Activated CD4-positive, CD25-positive, alpha-beta regulatory T cell treated with anti-CD3 and anti-CD28 coated beads, Interleukin-2, amount 50 U/mL, for 24 hours (primary cell): ENCODE data around the gene LTBP1.

ENCODE experiments used
- ATAC-seq, 2 donors: fragments of 150-1000 bp; cut with Tn5 transposase; one replicate each; pipeline ENCODE4 v1.10.0; 2021; ENCODE audit warnings: mild to moderate bottlenecking in 1 of 2, moderate library complexity in 1 of 2

The LTBP1 gene

GRCh38 chr2:33083699-33084387 lies 137.1 kb downstream of the LTBP1 start:
- ATAC-seq: no peak

GRCh38 chr2:33084433-33084832 lies 137.7 kb downstream of the LTBP1 start:
- no peak for ATAC-seq

- no peak for ATAC-seq
Measured at GRCh38 chr2:33085646-33086045, 138.9 kb downstream of the LTBP1 start.

- no peak for ATAC-seq
Measured at GRCh38 chr2:33086400-33087015, 139.8 kb downstream of the LTBP1 start.

- no peak for ATAC-seq
Measured at GRCh38 chr2:33090553-33091134, 143.9 kb downstream of the LTBP1 start.

GRCh38 chr2:33091541-33092123 lies 144.9 kb downstream of the LTBP1 start:
- no peak for ATAC-seq

GRCh38 chr2:33093283-33093993 lies 146.7 kb downstream of the LTBP1 start:
- no peak for ATAC-seq

- ATAC-seq: no peak
Measured at GRCh38 chr2:33094303-33094702, 147.6 kb downstream of the LTBP1 start.

- ATAC-seq: no peak
Measured at GRCh38 chr2:33099989-33100388, 153.2 kb downstream of the LTBP1 start.

GRCh38 chr2:33100921-33101320 lies 154.2 kb downstream of the LTBP1 start:
- ATAC-seq: no peak

GRCh38 chr2:33104052-33104623 lies 157.4 kb downstream of the LTBP1 start:
- no peak for ATAC-seq

- no peak for ATAC-seq
Measured at GRCh38 chr2:33104726-33105125, 158.0 kb downstream of the LTBP1 start.

- ATAC-seq: no peak
Measured at GRCh38 chr2:33106115-33106514, 159.4 kb downstream of the LTBP1 start.

- ATAC-seq: no peak
Measured at GRCh38 chr2:33107690-33108482, 161.1 kb downstream of the LTBP1 start.

GRCh38 chr2:33108483-33109443 lies 162.0 kb downstream of the LTBP1 start:
- ATAC-seq: no peak

- ATAC-seq: no peak
Measured at GRCh38 chr2:33110461-33110860, 163.7 kb downstream of the LTBP1 start.

GRCh38 chr2:33111002-33111446 lies 164.3 kb downstream of the LTBP1 start:
- no peak for ATAC-seq

GRCh38 chr2:33115196-33115595 lies 168.4 kb downstream of the LTBP1 start:
- no peak for ATAC-seq

GRCh38 chr2:33115728-33116127 lies 169.0 kb downstream of the LTBP1 start:
- no peak for ATAC-seq

- no peak for ATAC-seq
Measured at GRCh38 chr2:33116799-33117198, 170.0 kb downstream of the LTBP1 start.

- no peak for ATAC-seq
Measured at GRCh38 chr2:33118651-33119050, 171.9 kb downstream of the LTBP1 start.
